ENCODE data around the gene NHS.

NHS gene

GRCh38 chrX:17595456-17596035 lies 220.5 kb downstream of the NHS start:
- no peak for DNase-seq

DNA sequence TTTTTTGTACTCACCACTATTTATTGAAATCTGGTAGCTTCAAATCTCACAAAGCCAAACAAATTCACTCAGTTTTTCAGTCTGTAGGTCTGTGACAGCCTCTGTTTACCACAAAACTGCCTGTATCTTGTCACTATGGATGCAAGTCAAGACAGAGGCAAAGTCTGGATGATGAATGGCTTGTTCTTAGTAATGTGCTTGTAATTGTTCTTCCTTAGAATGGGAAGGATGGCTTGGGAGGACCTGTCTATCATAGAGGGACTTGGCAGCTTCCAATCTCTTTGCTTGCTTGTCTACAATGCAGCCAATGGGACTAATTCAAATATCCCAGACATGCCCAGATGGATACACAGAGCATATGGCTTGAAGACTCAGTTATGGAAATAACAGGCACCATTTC lies 221.1 kb downstream of the NHS start:
- DNase-seq: no peak

- DNase-seq: no peak
Measured at GRCh38 chrX:17596546-17597205, 221.7 kb downstream of the NHS start.

DNA sequence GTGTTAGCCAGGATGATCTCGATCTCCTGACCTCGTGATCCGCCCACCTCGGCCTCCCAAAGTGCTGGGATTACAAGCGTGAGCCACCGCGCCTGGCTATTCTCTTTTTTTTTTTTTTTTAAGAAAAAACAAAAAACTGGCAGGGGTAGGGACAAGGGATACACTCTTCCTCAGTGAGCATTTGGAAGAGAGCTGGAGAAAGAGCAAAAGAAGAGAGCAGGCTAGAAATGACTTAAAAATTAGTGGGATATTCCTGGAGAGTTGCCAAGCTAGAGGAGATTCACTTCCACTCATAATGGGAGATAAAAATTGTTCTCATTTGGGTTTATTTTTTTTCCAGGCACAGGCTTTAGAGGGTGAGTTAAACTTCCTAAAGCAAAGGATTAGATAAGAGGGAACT lies 222.3 kb downstream of the NHS start:
- no peak for DNase-seq

GRCh38 chrX:17597836-17598439 lies 222.9 kb downstream of the NHS start:
- no peak for DNase-seq

DNA sequence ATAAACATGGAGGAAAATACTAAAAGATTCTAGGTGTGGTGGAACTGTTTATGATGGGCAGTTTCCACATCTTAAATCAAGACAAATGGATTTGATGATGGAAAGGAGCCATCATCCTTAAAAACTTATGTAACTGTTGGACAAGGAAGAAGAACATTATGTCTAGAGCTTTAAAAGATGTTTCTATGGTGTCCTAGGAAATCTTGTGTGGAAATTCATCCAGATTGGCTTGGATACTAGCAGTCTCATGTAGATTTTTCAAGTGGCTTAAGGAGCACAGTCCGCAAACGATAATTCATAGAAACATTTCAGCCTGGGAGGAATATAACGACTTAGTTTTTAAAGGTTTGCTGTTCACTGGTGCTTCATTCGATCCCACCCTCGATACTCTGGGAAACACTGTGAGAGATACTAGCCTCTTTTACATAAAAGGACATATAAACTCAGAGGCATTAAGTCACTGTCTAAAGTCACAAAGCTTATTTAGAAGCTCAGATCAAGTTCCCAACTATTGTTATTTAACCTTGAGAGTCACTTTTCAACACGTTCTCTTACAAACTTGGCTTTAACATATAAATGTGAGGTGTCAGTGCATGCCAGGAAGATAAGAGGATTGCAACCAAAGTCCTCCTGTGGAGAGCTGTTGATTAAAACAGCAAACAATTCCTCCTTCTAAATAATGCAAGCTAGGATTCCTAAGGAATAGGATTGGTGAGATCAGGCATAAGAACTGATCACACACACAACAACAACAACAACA lies 226.6 kb downstream of the NHS start:
- no peak for DNase-seq

- no peak for DNase-seq
Measured at GRCh38 chrX:17602245-17602644, 227.2 kb downstream of the NHS start.

DNA sequence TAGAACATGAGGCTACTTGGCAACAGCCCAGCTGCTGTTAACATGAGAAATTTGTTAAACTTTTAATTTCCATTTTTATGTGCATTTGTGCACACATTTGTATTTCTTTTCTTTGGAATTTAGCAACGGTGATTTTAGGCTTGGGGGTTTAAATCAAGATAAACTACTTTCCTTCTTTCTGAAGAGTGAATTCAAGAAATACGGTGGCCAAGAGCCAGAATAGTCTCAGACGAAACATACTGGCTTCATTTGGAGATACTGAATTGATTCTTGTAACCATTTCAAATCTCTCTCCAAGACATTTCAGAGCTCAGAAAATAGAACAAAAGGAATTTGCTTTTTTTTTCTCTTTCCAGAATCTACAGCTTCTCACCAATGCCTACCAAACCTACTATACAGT lies 228.2 kb downstream of the NHS start:
- DNase-seq: no peak

DNA sequence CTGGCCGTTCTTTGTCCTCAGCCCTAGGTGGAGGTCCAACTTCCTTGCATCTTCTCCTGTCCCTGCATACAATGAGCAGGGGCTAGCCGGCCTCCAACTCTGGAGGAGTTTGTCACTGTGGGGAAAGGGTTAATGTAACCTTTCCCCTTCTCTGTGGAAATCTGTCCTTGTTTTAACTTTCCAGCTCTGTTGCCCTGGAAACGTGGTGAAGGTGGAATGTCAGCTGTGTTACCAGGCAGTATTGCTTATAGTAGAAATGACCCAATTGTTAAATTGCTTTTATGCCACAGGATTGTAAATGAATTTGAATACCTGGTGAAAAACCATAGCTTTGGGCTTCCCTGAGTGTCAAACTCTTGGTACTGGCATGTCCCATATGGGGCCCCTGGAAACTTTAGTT lies 230.7 kb downstream of the NHS start:
- no peak for DNase-seq

GRCh38 chrX:17606231-17606630 lies 231.2 kb downstream of the NHS start:
- DNase-seq: no peak

DNA sequence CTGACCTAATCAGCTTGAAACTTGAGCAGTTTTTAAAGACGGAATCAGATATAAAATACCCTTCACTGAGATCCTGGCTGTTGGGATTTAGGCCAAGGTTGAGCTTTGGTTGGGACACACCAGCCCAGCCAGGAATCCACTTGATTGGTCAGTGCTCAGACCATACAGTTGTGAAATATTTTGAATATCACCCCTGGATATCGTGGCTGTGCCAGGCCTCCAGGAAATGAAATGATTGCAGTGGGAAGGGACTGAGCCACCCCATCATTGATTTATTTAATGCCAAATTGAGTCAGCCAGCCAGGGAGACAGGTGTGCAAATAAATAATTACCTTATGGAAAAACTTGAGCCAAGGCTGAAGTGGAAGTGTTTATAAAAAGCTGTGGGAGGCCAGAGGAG lies 233.9 kb downstream of the NHS start:
- DNase-seq: no peak

GRCh38 chrX:17610788-17611187 lies 235.8 kb downstream of the NHS start:
- DNase-seq: no peak

GRCh38 chrX:17613979-17614588 lies 239.1 kb downstream of the NHS start:
- DNase-seq: no peak

DNA sequence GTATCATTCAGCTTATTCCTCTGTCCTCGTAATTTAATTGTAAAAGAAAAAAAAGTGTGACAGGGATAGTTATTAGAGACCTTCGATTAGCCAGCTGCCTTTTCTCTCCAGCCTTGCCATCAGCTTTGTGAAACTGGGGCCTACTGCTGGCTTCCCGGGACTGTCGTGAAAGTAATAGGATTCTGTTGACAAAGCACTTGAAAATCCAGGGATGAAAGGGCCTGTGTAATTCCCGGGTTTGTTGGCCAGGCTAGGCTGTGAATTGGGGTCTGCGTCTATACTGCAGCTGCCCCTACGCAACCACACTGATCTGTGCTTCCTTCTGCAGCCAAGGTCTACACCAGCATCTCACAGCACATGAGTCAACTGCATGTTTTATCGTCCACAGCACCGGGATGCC lies 241.9 kb downstream of the NHS start:
- no peak for DNase-seq

GRCh38 chrX:17617806-17618205 lies 242.8 kb downstream of the NHS start:
- DNase-seq: peak; percentile 9

DNA sequence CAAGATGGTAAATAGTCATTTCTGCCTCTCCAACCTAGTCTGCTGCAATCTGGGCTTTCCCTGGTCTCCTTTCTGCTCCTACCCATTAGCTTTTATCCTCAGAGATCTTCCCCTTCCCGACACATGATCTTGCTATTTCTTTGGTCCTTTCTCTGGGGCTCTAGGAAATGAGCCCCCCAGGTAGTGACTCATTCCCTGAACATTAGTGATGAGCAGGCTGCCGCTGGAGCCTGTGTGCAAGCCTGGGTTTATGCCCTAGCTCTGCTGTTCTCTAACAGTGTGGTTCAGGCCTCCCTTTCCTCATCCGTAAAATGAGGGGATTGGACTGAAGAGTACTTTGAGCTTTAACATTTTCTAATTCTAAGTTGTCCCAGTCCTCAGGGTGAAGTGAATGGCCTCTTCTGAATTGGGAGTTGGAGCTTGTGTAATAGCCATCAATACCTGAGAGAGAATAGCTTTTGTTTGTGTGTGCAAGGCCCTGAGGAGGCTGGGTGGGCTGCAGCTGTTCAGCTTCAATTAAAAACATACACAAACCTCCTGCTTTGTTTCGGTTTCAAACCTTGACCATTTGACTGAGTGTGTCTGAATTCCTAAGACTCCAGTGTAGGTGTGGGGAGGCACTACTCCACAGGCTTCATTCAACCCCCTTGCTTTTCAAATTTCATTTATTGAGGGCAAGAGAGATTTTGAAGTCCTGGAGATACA lies 246.7 kb downstream of the NHS start:
- no peak for DNase-seq

- DNase-seq: no peak
Measured at GRCh38 chrX:17622331-17622730, 247.3 kb downstream of the NHS start.

GRCh38 chrX:17623750-17624149 lies 248.8 kb downstream of the NHS start:
- no peak for DNase-seq

DNA sequence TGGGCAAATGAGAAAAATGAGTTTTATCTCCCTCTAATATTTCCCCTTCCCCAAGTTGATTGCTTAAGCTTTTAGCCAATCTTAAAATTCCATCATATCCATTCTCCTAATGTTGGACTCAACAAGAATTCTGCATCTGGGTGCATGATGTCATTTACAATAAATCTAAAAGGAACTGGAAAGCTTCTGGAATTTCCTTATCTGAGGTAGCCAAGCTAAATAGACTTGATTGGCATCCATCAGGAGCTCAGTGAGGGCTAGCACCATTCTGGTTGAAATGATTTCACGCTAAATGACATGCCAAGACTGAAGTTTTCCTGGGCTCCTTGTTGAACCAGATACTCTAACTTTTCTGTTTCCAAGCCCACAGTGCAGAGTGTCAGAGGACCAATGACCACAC lies 252.0 kb downstream of the NHS start:
- no peak for DNase-seq

DNA sequence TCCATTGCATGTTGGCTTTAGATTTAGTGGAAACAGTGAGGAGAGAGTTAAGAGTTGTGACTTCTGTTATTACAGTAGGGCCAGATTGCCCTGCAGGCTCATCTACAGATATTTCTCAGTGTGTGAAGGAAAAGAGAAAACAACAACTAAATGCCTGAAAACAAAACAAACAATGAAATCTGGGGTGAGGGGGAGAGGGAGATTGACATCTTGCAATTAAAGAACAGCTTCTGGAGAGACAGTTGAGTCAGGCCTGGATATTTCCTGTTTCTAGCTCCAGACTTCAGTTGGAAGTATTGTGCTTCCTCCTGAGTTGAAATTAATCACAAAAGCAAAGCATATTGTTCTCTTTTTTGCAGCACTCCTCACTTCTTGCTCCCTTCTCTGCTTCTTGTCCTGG lies 254.0 kb downstream of the NHS start:
- DNase-seq: no peak

- no peak for DNase-seq
Measured at GRCh38 chrX:17629519-17629918, 254.5 kb downstream of the NHS start.

GRCh38 chrX:17631647-17632046 lies 256.6 kb downstream of the NHS start:
- no peak for DNase-seq

DNA sequence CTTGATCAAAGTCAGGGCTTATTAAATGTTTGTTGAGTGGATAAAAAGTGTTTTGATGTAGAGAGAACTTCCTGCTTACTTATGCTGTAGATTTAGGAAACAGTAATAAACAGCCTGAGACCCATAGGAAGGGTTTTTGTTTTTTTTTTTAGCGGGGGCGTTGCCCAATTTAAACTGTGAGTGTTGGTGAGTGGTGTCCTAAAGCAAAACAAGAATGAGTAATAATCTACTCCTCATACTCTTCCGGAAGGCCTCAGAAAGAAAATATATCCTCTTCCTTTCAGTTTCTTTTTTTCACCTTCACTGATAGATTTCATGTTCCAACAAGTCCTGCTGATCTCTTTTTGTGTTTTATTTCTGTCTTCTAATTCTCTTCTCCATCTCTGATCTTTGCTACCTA lies 257.9 kb downstream of the NHS start:
- DNase-seq: no peak
